ENCODE results near the gene SCN1A. TPM values are rescaled to one million over a fixed set of nuclear protein-coding genes. Genes with fewer than 3 reads are reported as not detected.

SCN1A gene
- total and polyA plus RNA-seq, 10 of the 15 experiments (the other 5 are each of a cell fraction or from before 2014, with no cell fraction given): not detected

DNA sequence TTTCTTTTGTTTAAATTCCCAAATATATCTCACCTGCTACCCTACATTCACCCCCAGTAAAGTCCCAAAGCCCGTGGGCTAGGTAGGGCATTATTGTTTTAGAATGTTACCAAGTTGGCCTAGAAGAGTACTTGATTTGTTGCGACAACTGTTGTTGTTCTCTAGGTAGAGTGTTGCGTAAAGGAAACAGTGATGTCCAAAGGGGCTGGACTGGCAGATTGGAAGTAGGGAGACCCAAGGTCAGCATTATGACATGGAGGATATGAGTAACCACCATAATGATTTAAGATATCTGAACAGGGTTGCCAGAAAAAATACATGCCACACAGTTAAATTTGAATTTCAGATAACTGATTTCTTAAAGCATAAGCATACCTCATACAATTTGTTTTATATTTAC lies 39.2 kb downstream of the SCN1A start (continued):
- TF ChIP-seq, protein P1, sequence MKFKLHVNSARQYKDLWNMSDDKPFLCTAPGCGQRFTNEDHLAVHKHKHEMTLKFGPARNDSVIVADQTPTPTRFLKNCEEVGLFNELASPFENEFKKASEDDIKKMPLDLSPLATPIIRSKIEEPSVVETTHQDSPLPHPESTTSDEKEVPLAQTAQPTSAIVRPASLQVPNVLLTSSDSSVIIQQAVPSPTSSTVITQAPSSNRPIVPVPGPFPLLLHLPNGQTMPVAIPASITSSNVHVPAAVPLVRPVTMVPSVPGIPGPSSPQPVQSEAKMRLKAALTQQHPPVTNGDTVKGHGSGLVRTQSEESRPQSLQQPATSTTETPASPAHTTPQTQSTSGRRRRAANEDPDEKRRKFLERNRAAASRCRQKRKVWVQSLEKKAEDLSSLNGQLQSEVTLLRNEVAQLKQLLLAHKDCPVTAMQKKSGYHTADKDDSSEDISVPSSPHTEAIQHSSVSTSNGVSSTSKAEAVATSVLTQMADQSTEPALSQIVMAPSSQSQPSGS (IDR thresholded peaks at IDR 0.05; ENCODE audit: low read length): no peak
- no peak for TF ChIP-seq ATF7 (IDR thresholded peaks at IDR 0.05; ENCODE audit: low read depth)

GRCh38 chr2:166084301-166084700 lies 43.5 kb downstream of the SCN1A start:
- ChIA-PET RAD21 (ENCODE audit: unreplicated experiment) (no interaction called here), CTCF (interaction anchor here (1.4 kb wide), 1 partner anchor 27 kb away, joined by 4 read pairs; no protein-coding TSS in a partner anchor), SMC1A (ENCODE audit: uncharacterized antibody, unreplicated experiment) (interaction anchor here (0.6 kb wide), 1 partner anchor 64 kb away, joined by 3 read pairs; no protein-coding TSS in a partner anchor), POLR2A (no interaction called here)
- in situ Hi-C loops (cut with MboI): no loop called here
- FAIRE-seq (no peak), ATAC-seq (no peak), DNase-seq (ENCODE audit: low read depth, low spot score) (no peak)
- Histone ChIP-seq H3K4me2 (ENCODE audit: control insufficient read depth, insufficient read depth) (no peak overlapping the region), H3K4me1 (ENCODE audit: control insufficient read depth, insufficient read depth, low read length) (no peaks in the 10 kb centered on the region), H3K4me3 (no peak overlapping the region), H4K20me1 (ENCODE audit: control insufficient read depth, insufficient read depth) (no peaks in the 10 kb centered on the region), H3K27ac (ENCODE audit: control insufficient read depth, insufficient read depth) (no peak overlapping the region), H3K9me3 (replicated peaks; ENCODE audit: control insufficient read depth, insufficient read depth, low read length) (no peaks in the 10 kb centered on the region), H3K27me3 (replicated peaks in 1 of 2; ENCODE audit: control insufficient read depth in 2 of 2, insufficient read depth in 2 of 2, low read length in 1 of 2) (no peaks in the 10 kb centered on the region), H3K9ac (ENCODE audit: control insufficient read depth, insufficient read depth, low read length) (no peak overlapping the region), H3K36me3 (ENCODE audit: control insufficient read depth in 2 of 2, insufficient read depth in 2 of 2, low read length in 1 of 2) (no peaks in the 10 kb centered on the region), H3K79me2 (ENCODE audit: control insufficient read depth, insufficient read depth, low read length) (no peaks in the 10 kb centered on the region), H2AFZ (ENCODE audit: control insufficient read depth, low read depth, low read length) (no peak overlapping the region)
- no TSS peak for BruUV-seq (replicated peaks)
- intact Hi-C loops (cut with micrococcal nuclease; ENCODE audit: unreplicated experiment): no loop called here
- TF ChIP-seq NR2F1 (conservative IDR thresholded peaks at IDR 0.05): no peak
- no peak for TF ChIP-seq SMC3 (IDR thresholded peaks at IDR 0.05; ENCODE audit: borderline replicate concordance, low read length)
- TF ChIP-seq SPI1 (IDR thresholded peaks at IDR 0.05; ENCODE audit: borderline replicate concordance, insufficient read depth, low read depth, low read length): no peak
- no peak for TF ChIP-seq ZBTB40 (IDR thresholded peaks at IDR 0.05; ENCODE audit: borderline replicate concordance)
- no peak for TF ChIP-seq ZBTB33 (IDR thresholded peaks at IDR 0.05)
- no peak for TF ChIP-seq MEF2B (IDR thresholded peaks at IDR 0.05; ENCODE audit: partially characterized antibody, poor library complexity, severe bottlenecking)
- TF ChIP-seq SP1 (IDR thresholded peaks at IDR 0.05; ENCODE audit: low read depth, low read length): no peak
- no peak for TF ChIP-seq NFIC (IDR thresholded peaks at IDR 0.05; ENCODE audit: low read depth, low read length)
- TF ChIP-seq NR2C1 (IDR thresholded peaks at IDR 0.05): no peak

All from GM12878 (cell line).